ENCODE data around the gene ANKRD33B. TPM values are rescaled to one million over a fixed set of nuclear protein-coding genes. Genes with fewer than 3 reads are reported as not detected.

ANKRD33B gene
- polyA plus RNA-seq, 1 donor (not counting 4 experiments of a cell fraction or from before 2014, with no cell fraction given): 1.9 TPM

DNA sequence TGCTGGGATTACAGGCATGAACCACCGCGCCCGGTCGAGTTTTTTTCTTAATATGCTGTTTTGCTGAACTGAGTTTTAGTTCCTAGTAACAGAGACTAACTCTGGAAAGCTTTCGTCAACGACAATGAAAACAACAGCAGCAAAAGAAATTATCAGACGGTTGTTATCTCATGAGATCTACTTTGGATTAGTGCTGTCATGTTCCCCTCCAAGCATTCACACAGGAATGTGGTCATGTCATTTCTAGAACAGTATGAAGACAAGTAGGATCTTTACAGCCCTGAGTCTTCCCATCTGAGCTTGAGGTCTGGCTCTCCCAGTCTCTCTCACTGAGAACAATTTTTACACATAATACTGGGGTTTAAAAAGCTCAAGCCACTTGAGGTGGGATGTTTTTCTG is 4.0 kb upstream of the ANKRD33B start:
- H3K4me3 ChIP-seq (ENCODE audit: control insufficient read depth in 2 of 3, extremely low read depth in 1 of 3, insufficient read depth in 2 of 3, low read depth in 1 of 3, low read length in 3 of 3): no peak overlapping the region
- H3K9me3 ChIP-seq (ENCODE audit: control insufficient read depth, low read depth, low read length): no peaks in the 10 kb centered on the region
- peaks cover 40% of the 10 kb centered on the region for H3K4me1 ChIP-seq (ENCODE audit: control insufficient read depth, extremely low read depth, insufficient read depth, low read length)
- H2AFZ ChIP-seq (ENCODE audit: control insufficient read depth, low read length): no peak overlapping the region
- no peaks in the 10 kb centered on the region for H3K9me1 ChIP-seq (ENCODE audit: control insufficient read depth, extremely low read depth, insufficient read depth, low read length)
- no peak for DNase-seq (ENCODE audit: low read depth, low spot score)
- peak; percentile 29 for FAIRE-seq
- peak overlapping the region; percentile 62 for H3K4me2 ChIP-seq (ENCODE audit: control insufficient read depth, extremely low read depth, insufficient read depth, low read depth, low read length)
- H3K27ac ChIP-seq (ENCODE audit: control insufficient read depth, insufficient read depth, low read length): no peak overlapping the region
- dilution Hi-C loops (cut with MboI; ENCODE audit: extremely low pct_ligation_motif_present, low sequenced_read_pairs): no loop called here
- TF ChIP-seq, protein P1, sequence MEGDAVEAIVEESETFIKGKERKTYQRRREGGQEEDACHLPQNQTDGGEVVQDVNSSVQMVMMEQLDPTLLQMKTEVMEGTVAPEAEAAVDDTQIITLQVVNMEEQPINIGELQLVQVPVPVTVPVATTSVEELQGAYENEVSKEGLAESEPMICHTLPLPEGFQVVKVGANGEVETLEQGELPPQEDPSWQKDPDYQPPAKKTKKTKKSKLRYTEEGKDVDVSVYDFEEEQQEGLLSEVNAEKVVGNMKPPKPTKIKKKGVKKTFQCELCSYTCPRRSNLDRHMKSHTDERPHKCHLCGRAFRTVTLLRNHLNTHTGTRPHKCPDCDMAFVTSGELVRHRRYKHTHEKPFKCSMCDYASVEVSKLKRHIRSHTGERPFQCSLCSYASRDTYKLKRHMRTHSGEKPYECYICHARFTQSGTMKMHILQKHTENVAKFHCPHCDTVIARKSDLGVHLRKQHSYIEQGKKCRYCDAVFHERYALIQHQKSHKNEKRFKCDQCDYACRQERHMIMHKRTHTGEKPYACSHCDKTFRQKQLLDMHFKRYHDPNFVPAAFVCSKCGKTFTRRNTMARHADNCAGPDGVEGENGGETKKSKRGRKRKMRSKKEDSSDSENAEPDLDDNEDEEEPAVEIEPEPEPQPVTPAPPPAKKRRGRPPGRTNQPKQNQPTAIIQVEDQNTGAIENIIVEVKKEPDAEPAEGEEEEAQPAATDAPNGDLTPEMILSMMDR (optimal IDR thresholded peaks at IDR 0.05 in 1 of 3, IDR thresholded peaks at IDR 0.05 in 1 of 3, conservative IDR thresholded peaks at IDR 0.05 in 1 of 3; ENCODE audit: extremely low read depth in 1 of 3, insufficient read depth in 2 of 3, low read length in 3 of 3): no peak
- TF ChIP-seq EZH2 (IDR thresholded peaks at IDR 0.05; ENCODE audit: low read length): no peak
- H3K79me2 ChIP-seq (ENCODE audit: control insufficient read depth, insufficient read depth, low read length): no peaks in the 10 kb centered on the region
- no peaks in the 10 kb centered on the region for H3K36me3 ChIP-seq (ENCODE audit: control insufficient read depth in 2 of 2, extremely low read depth in 1 of 2, insufficient read depth in 2 of 2, low read length in 2 of 2)
- no peaks in the 10 kb centered on the region for H4K20me1 ChIP-seq (ENCODE audit: control insufficient read depth, extremely low read depth, insufficient read depth, low read length)
- H3K27me3 ChIP-seq (ENCODE audit: control insufficient read depth, extremely low read depth, insufficient read depth, low read length): peaks cover 7% of the 10 kb centered on the region
- no peak overlapping the region for H3K9ac ChIP-seq (ENCODE audit: control insufficient read depth, extremely low read depth, insufficient read depth, low read length)

DNA sequence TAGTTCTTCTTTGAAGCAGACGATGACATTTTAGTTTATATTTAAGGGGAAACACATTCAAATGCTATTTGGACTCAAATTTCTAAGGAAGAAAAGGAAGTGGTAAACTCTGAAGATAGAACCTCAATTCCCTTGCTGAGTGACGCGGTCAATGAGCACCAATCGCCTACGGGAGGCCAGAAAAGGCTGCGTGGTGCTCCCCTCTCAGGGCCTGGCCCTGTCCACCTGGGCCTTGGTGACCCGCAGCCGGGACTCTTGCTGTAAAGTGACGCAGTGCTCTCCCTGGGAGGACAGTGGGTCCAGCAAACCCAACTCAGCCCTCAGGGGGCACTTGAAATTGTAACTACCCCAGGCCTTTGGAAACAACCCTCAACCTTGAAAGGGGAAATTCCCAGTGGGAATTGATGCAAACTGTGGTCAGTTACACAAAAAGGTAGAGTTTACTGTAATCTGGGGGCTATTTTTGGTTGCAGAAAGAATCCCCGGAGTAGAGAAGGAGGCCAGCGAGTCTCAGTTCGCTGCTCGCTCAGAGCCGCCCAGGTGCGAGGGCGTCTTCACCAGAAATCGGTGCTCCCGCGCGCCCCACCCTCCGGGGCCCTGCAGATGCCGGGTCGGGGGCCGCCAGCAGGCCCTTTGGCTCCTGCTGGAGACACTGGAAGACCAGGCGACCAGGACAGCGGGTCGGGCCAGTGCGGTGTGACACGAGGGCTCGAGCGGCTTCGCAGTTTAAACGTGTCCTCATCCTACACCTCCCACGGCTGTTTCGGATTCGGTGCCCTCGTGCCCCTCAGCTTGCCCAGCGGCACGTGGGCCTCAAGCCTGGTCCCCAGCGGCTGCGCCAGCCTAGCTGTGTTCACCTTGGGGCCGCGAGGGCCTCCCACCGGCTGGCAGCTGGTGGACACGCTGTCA is 1.4 kb upstream of the ANKRD33B start:
- no peak for FAIRE-seq
- DNase-seq (ENCODE audit: low read depth, low spot score): no peak
- Histone ChIP-seq H3K4me2 (ENCODE audit: control insufficient read depth, extremely low read depth, insufficient read depth, low read depth, low read length) (no peak overlapping the region), H3K9me3 (ENCODE audit: control insufficient read depth, low read depth, low read length) (no peaks in the 10 kb centered on the region), H2AFZ (ENCODE audit: control insufficient read depth, low read length) (no peak overlapping the region), H3K4me3 (ENCODE audit: control insufficient read depth in 2 of 3, extremely low read depth in 1 of 3, insufficient read depth in 2 of 3, low read depth in 1 of 3, low read length in 3 of 3) (no peak overlapping the region), H3K9ac (ENCODE audit: control insufficient read depth, extremely low read depth, insufficient read depth, low read length) (no peak overlapping the region), H4K20me1 (ENCODE audit: control insufficient read depth, extremely low read depth, insufficient read depth, low read length) (no peaks in the 10 kb centered on the region), H3K9me1 (ENCODE audit: control insufficient read depth, extremely low read depth, insufficient read depth, low read length) (no peaks in the 10 kb centered on the region), H3K27ac (ENCODE audit: control insufficient read depth, insufficient read depth, low read length) (no peak overlapping the region), H3K79me2 (ENCODE audit: control insufficient read depth, insufficient read depth, low read length) (peaks cover 2% of the 10 kb centered on the region), H3K27me3 (ENCODE audit: control insufficient read depth, extremely low read depth, insufficient read depth, low read length) (peaks cover 12% of the 10 kb centered on the region), H3K4me1 (ENCODE audit: control insufficient read depth, extremely low read depth, insufficient read depth, low read length) (peaks cover 29% of the 10 kb centered on the region), H3K36me3 (ENCODE audit: control insufficient read depth in 2 of 2, extremely low read depth in 1 of 2, insufficient read depth in 2 of 2, low read length in 2 of 2) (no peaks in the 10 kb centered on the region)
- dilution Hi-C loops (cut with MboI; ENCODE audit: extremely low pct_ligation_motif_present, low sequenced_read_pairs): no loop called here
- TF ChIP-seq, protein P1 (optimal IDR thresholded peaks at IDR 0.05 in 1 of 3, IDR thresholded peaks at IDR 0.05 in 1 of 3, conservative IDR thresholded peaks at IDR 0.05 in 1 of 3; ENCODE audit: extremely low read depth in 1 of 3, insufficient read depth in 2 of 3, low read length in 3 of 3): no peak
- no peak for TF ChIP-seq EZH2 (IDR thresholded peaks at IDR 0.05; ENCODE audit: low read length)

All from keratinocyte (primary cell).